HepG2 (cell line): ENCODE measurements around the gene KAZALD1. TPM values are rescaled to one million over a fixed set of nuclear protein-coding genes. Genes with fewer than 3 reads are reported as not detected.

Experiments used
- ASH2L ChIP-seq: fragments of 300-600, 200-600 bp; sonication (generic); IDR thresholded peaks from 2 replicates; pipeline ENCODE4 v1.7.0; 2017; ENCODE audit warnings: low read depth, mild to moderate bottlenecking, moderate library complexity, mixed read lengths, low read length; ENCODE audit not compliant: insufficient read length
- ATF7-NPFF ChIP-seq: sonication (generic); formaldehyde crosslinking; IDR thresholded peaks from 2 replicates; pipeline ENCODE4 v1.8.1; 2023; ENCODE audit warnings: mild to moderate bottlenecking, low read depth, missing genetic modification reagents, moderate library complexity
- CSRNP2 ChIP-seq: sonication (generic); formaldehyde crosslinking; conservative IDR thresholded peaks from 2 replicates; pipeline ENCODE4 v1.8.0; 2022; ENCODE audit warnings: low read depth, missing genetic modification reagents
- DNMT1 ChIP-seq: sonication (generic); formaldehyde crosslinking; IDR thresholded peaks from 2 replicates; pipeline ENCODE4 v1.5.1; 2020; ENCODE audit warnings: mild to moderate bottlenecking, missing genetic modification reagents
- GABPB1 ChIP-seq: IDR thresholded peaks from 2 replicates; pipeline ENCODE4 v1.6.1; 2016; ENCODE audit warnings: mild to moderate bottlenecking, missing genetic modification reagents, moderate library complexity, missing compliant biosample characterization
- GMEB1 ChIP-seq: sonication (generic); formaldehyde crosslinking; IDR thresholded peaks from 2 replicates; pipeline ENCODE4 v1.5.1; 2020; ENCODE audit warnings: missing genetic modification reagents, mild to moderate bottlenecking, borderline replicate concordance
- KLF13 ChIP-seq: sonication (generic); formaldehyde crosslinking; IDR thresholded peaks from 2 replicates; pipeline ENCODE4 v1.4.0; 2020; ENCODE audit warnings: mild to moderate bottlenecking, missing genetic modification reagents
- LCORL ChIP-seq, 2 experiments: fragments of 450-650 bp in 1 of 2; sonication (generic) in 1 of 2; formaldehyde crosslinking in 1 of 2; IDR thresholded peaks; 2 replicates each; pipeline versions ENCODE4 v1.5.0 to v1.6.1; 2017 to 2020; ENCODE audit warnings: antibody characterized with exemption in 1 of 2, missing genetic modification reagents in 1 of 2
- MXD1 ChIP-seq: sonication (generic); formaldehyde crosslinking; IDR thresholded peaks from 2 replicates; pipeline ENCODE4 v1.4.0; 2020; ENCODE audit warnings: mild to moderate bottlenecking, missing genetic modification reagents
- MXI1 ChIP-seq: IDR thresholded peaks from 3 replicates; pipeline ENCODE4 v1.6.1; 2012; ENCODE audit warnings: low read depth, low read length, inconsistent platforms, borderline replicate concordance
- NR0B2 ChIP-seq: sonication (generic); formaldehyde crosslinking; IDR thresholded peaks from 2 replicates; pipeline ENCODE4 v1.4.0; 2020; ENCODE audit warnings: mild to moderate bottlenecking, missing genetic modification reagents
- SP2 ChIP-seq: sonication (generic); formaldehyde crosslinking; IDR thresholded peaks from 2 replicates; pipeline ENCODE4 v1.5.1; 2020; ENCODE audit warnings: mild to moderate bottlenecking, missing genetic modification reagents
- THAP8 ChIP-seq: sonication (generic); formaldehyde crosslinking; IDR thresholded peaks from 2 replicates; pipeline ENCODE4 v1.5.1; 2020; ENCODE audit warnings: missing genetic modification reagents, mild to moderate bottlenecking, borderline replicate concordance
- ZBTB7B ChIP-seq: sonication (generic); formaldehyde crosslinking; IDR thresholded peaks from 2 replicates; pipeline ENCODE4 v1.4.0; 2020; ENCODE audit warnings: missing genetic modification reagents
- ZNF513 ChIP-seq: sonication (generic); formaldehyde crosslinking; conservative IDR thresholded peaks from 2 replicates; pipeline ENCODE4 v1.5.0; 2020; ENCODE audit warnings: missing genetic modification reagents
- ZSCAN21 ChIP-seq: sonication (generic); formaldehyde crosslinking; IDR thresholded peaks from 2 replicates; pipeline ENCODE4 v1.8.0; 2022; ENCODE audit warnings: mild to moderate bottlenecking, missing genetic modification reagents, moderate library complexity, borderline replicate concordance
- ZSCAN25 ChIP-seq: sonication (generic); formaldehyde crosslinking; IDR thresholded peaks from 2 replicates; pipeline ENCODE4 v1.8.0; 2022; ENCODE audit warnings: mild to moderate bottlenecking, missing genetic modification reagents
- ZXDC ChIP-seq: sonication (generic); formaldehyde crosslinking; IDR thresholded peaks from 2 replicates; pipeline ENCODE4 v1.5.0; 2020; ENCODE audit warnings: mild to moderate bottlenecking, missing genetic modification reagents
- polyA plus RNA-seq, 8 experiments: library from polyadenylated mRNA; depleted of rRNA in 3 of 8; stranded (reverse) in 7 of 8; unstranded in 1 of 8; fragments of >200 nt; fragmentation: Illumina TruSeq in 4 of 8; extraction: Trizol in 4 of 8; gene quantifications; 2 replicates each; pipeline versions ENCODE4 v1.2.1 to v1.2.3, GENCODE V29; 2011 to 2016; ENCODE audit warnings: low read depth in 4 of 8, missing spikeins in 1 of 8, mixed read lengths in 1 of 8; ENCODE audit not compliant: insufficient read depth in 1 of 8
- total RNA-seq, 5 experiments: library from RNA; depleted of rRNA; stranded (reverse); fragments of >200 nt; fragmentation: Illumina TruSeq; extraction: Trizol; gene quantifications; 2 replicates each; pipeline ENCODE4 v1.2.3, GENCODE V29; 2016; ENCODE audit warnings: low read depth in 1 of 5

The KAZALD1 gene
- total and polyA plus RNA-seq, 2 of the 13 experiments (the other 11 are each of a cell fraction or from before 2014, with no cell fraction given): 16.7 to 27.7 TPM

GRCh38 chr10:101031128-101031795, 30.5 kb upstream of the KAZALD1 start, which contains the start of the genes PDZD7 and SFXN3 (continued):
- TF ChIP-seq LCORL (IDR thresholded peaks at IDR 0.05) (no peak), LCORL (CRISPR knock-in tag; IDR thresholded peaks at IDR 0.05) (peak; percentile 41; the same call in 1 of the 2 replicates), THAP8 (no peak), ATF7-NPFF (CRISPR knock-in tag) (peak; percentile 17; the same call in 1 of the 2 replicates), ASH2L (peak; percentile 3), MXI1 (peak; percentile 16; the same call in 1 of the 3 replicates), CSRNP2 (CRISPR knock-in tag) (no peak), GABPB1 (CRISPR knock-in tag) (peak; percentile 70; the same call in 1 of the 2 replicates), SP2 (CRISPR knock-in tag) (peak; percentile 96), ZSCAN21 (CRISPR knock-in tag) (no peak), NR0B2 (no peak), KLF13 (CRISPR knock-in tag) (0 out of 2 replicates have a peak, but pooled peaks have one; percentile 35), ZSCAN25 (CRISPR knock-in tag) (no peak), DNMT1 (0 out of 2 replicates have a peak, but pooled peaks have one; percentile 14), ZBTB7B (CRISPR knock-in tag) (0 out of 2 replicates have a peak, but pooled peaks have one; percentile 1), ZXDC (0 out of 2 replicates have a peak, but pooled peaks have one; percentile 10), MXD1 (CRISPR knock-in tag) (0 out of 2 replicates have a peak, but pooled peaks have one; percentile 46), GMEB1 (CRISPR knock-in tag) (peak; percentile 36; the same call in 1 of the 2 replicates), ZNF513 (CRISPR knock-in tag) (no peak)
